Measurements from ENCODE around the gene PDHX.
"Not testable (repeated sequence)": the region's sequence is repeated elsewhere in the genome, so short reads cannot be mapped to it uniquely, and the experiment has no call there.

Gene PDHX

GRCh38 chr11:35016916-35017315 is 100.5 kb downstream of the PDHX start:
- Histone ChIP-seq H3K4me2 (ENCODE audit: low read depth, low read length, poor library complexity, severe bottlenecking) (no peak overlapping the region), H3K27me3 (ENCODE audit: insufficient read depth, low read length, poor library complexity, severe bottlenecking) (no peaks in the 10 kb centered on the region), H3K4me1 (ENCODE audit: insufficient read depth, low read length, poor library complexity, severe bottlenecking) (peaks cover 6% of the 10 kb centered on the region), H4K20me1 (ENCODE audit: insufficient read depth, low read length, poor library complexity, severe bottlenecking) (no peaks in the 10 kb centered on the region), H3F3A (ENCODE audit: low read depth) (no peaks in the 10 kb centered on the region), H3K4me3 (ENCODE audit: low read length, poor library complexity, severe bottlenecking) (no peak overlapping the region), H3K36me3 (ENCODE audit: insufficient read depth, low read length) (no peaks in the 10 kb centered on the region), H3K9me2 (replicated peaks; ENCODE audit: low read depth, low read length) (no peaks in the 10 kb centered on the region), H3K9me3 (ENCODE audit: insufficient read depth, low read depth, low read length) (no peaks in the 10 kb centered on the region), H3K79me2 (ENCODE audit: insufficient read depth, low read length) (no peaks in the 10 kb centered on the region), H2AFZ (ENCODE audit: low read length) (no peak overlapping the region), H3K9ac (ENCODE audit: low read depth, low read length, poor library complexity, severe bottlenecking) (no peak overlapping the region)
- TF ChIP-seq EZH2phosphoT487 (IDR thresholded peaks at IDR 0.05; ENCODE audit: borderline replicate concordance) (no peak), CTCF (conservative IDR thresholded peaks at IDR 0.05; ENCODE audit: low read length) (no peak)

GRCh38 chr11:35017528-35018342 is 101.3 kb downstream of the PDHX start:
- Histone ChIP-seq H3K9me3 (ENCODE audit: insufficient read depth, low read depth, low read length) (no peaks in the 10 kb centered on the region), H3K4me2 (ENCODE audit: low read depth, low read length, poor library complexity, severe bottlenecking) (no peak overlapping the region), H3K4me3 (ENCODE audit: low read length, poor library complexity, severe bottlenecking) (no peak overlapping the region), H3K4me1 (ENCODE audit: insufficient read depth, low read length, poor library complexity, severe bottlenecking) (no peaks in the 10 kb centered on the region), H3K9me2 (replicated peaks; ENCODE audit: low read depth, low read length) (no peaks in the 10 kb centered on the region), H3K36me3 (ENCODE audit: insufficient read depth, low read length) (no peaks in the 10 kb centered on the region), H3K79me2 (ENCODE audit: insufficient read depth, low read length) (no peaks in the 10 kb centered on the region), H4K20me1 (ENCODE audit: insufficient read depth, low read length, poor library complexity, severe bottlenecking) (no peaks in the 10 kb centered on the region), H2AFZ (ENCODE audit: low read length) (no peak overlapping the region), H3K27me3 (ENCODE audit: insufficient read depth, low read length, poor library complexity, severe bottlenecking) (no peaks in the 10 kb centered on the region), H3K9ac (ENCODE audit: low read depth, low read length, poor library complexity, severe bottlenecking) (no peak overlapping the region), H3F3A (ENCODE audit: low read depth) (no peaks in the 10 kb centered on the region)
- TF ChIP-seq CTCF (conservative IDR thresholded peaks at IDR 0.05; ENCODE audit: low read length) (no peak), EZH2phosphoT487 (IDR thresholded peaks at IDR 0.05; ENCODE audit: borderline replicate concordance) (no peak)

- TF ChIP-seq EZH2phosphoT487 (IDR thresholded peaks at IDR 0.05; ENCODE audit: borderline replicate concordance) (no peak), CTCF (conservative IDR thresholded peaks at IDR 0.05; ENCODE audit: low read length) (no peak)
- Histone ChIP-seq H3K9me2 (replicated peaks; ENCODE audit: low read depth, low read length) (no peaks in the 10 kb centered on the region), H3K36me3 (ENCODE audit: insufficient read depth, low read length) (no peaks in the 10 kb centered on the region), H3K9ac (ENCODE audit: low read depth, low read length, poor library complexity, severe bottlenecking) (no peak overlapping the region), H3F3A (ENCODE audit: low read depth) (no peaks in the 10 kb centered on the region), H3K4me2 (ENCODE audit: low read depth, low read length, poor library complexity, severe bottlenecking) (no peak overlapping the region), H4K20me1 (ENCODE audit: insufficient read depth, low read length, poor library complexity, severe bottlenecking) (no peaks in the 10 kb centered on the region), H3K4me1 (ENCODE audit: insufficient read depth, low read length, poor library complexity, severe bottlenecking) (no peaks in the 10 kb centered on the region), H3K4me3 (ENCODE audit: low read length, poor library complexity, severe bottlenecking) (no peak overlapping the region), H3K79me2 (ENCODE audit: insufficient read depth, low read length) (no peaks in the 10 kb centered on the region), H3K9me3 (ENCODE audit: insufficient read depth, low read depth, low read length) (no peaks in the 10 kb centered on the region), H3K27me3 (ENCODE audit: insufficient read depth, low read length, poor library complexity, severe bottlenecking) (no peaks in the 10 kb centered on the region), H2AFZ (ENCODE audit: low read length) (no peak overlapping the region)
Measured at GRCh38 chr11:35021589-35021988, 105.2 kb downstream of the PDHX start.

- not testable (repeated sequence) for H3K36me3 ChIP-seq (ENCODE audit: insufficient read depth, low read length)
Measured at GRCh38 chr11:35023940-35024339, 107.5 kb downstream of the PDHX start.

GRCh38 chr11:35028007-35028406 is 111.6 kb downstream of the PDHX start:
- H3F3A ChIP-seq (ENCODE audit: low read depth); H3K27me3 ChIP-seq (ENCODE audit: insufficient read depth, low read length, poor library complexity, severe bottlenecking); H3K9me2 ChIP-seq (replicated peaks; ENCODE audit: low read depth, low read length); H3K79me2 ChIP-seq (ENCODE audit: insufficient read depth, low read length); H3K4me2 ChIP-seq (ENCODE audit: low read depth, low read length, poor library complexity, severe bottlenecking); H3K9ac ChIP-seq (ENCODE audit: low read depth, low read length, poor library complexity, severe bottlenecking); H3K4me3 ChIP-seq (ENCODE audit: low read length, poor library complexity, severe bottlenecking); H4K20me1 ChIP-seq (ENCODE audit: insufficient read depth, low read length, poor library complexity, severe bottlenecking); H3K9me3 ChIP-seq (ENCODE audit: insufficient read depth, low read depth, low read length); H2AFZ ChIP-seq (ENCODE audit: low read length); H3K36me3 ChIP-seq (ENCODE audit: insufficient read depth, low read length): not testable (repeated sequence)
- H3K4me1 ChIP-seq (ENCODE audit: insufficient read depth, low read length, poor library complexity, severe bottlenecking), result peaks cover 16% of the 10 kb centered on the region

More at GRCh38 chr11:35023940-35024339, 107.5 kb downstream of the PDHX start:
- H3K4me2 ChIP-seq (ENCODE audit: low read depth, low read length, poor library complexity, severe bottlenecking); H3F3A ChIP-seq (ENCODE audit: low read depth); H3K4me3 ChIP-seq (ENCODE audit: low read length, poor library complexity, severe bottlenecking); H3K27me3 ChIP-seq (ENCODE audit: insufficient read depth, low read length, poor library complexity, severe bottlenecking); H3K4me1 ChIP-seq (ENCODE audit: insufficient read depth, low read length, poor library complexity, severe bottlenecking); H2AFZ ChIP-seq (ENCODE audit: low read length); H3K9ac ChIP-seq (ENCODE audit: low read depth, low read length, poor library complexity, severe bottlenecking); H3K79me2 ChIP-seq (ENCODE audit: insufficient read depth, low read length); H3K9me3 ChIP-seq (ENCODE audit: insufficient read depth, low read depth, low read length); H4K20me1 ChIP-seq (ENCODE audit: insufficient read depth, low read length, poor library complexity, severe bottlenecking); H3K9me2 ChIP-seq (replicated peaks; ENCODE audit: low read depth, low read length): not testable (repeated sequence)

All from Loucy (cell line).